Esophagus muscularis mucosa (tissue), 4 donors: ENCODE measurements around the gene PCNX2. TPM values are rescaled to one million over a fixed set of nuclear protein-coding genes. Genes with fewer than 3 reads are reported as not detected.

ENCODE experiments used
- DNase-seq: peaks from one replicate; pipeline ENCODE4 v3.0.0-alpha.2; 2017; ENCODE audit errors: extremely low spot score
- H3K27ac ChIP-seq, 4 donors: fragments of 200-600 bp; sonication (generic); replicated peaks in 1 of 4; 1 replicate in 3 of 4; 2 replicates in 1 of 4; pipeline ENCODE4 v1.5.1; 2016 to 2019; ENCODE audit warnings: mild to moderate bottlenecking in 1 of 4
- H3K27me3 ChIP-seq, 4 donors: fragments of 200-600 bp; sonication (generic); one replicate each; pipeline versions ENCODE4 v1.5.1 to v1.6.0; 2016 to 2019
- H3K36me3 ChIP-seq, 4 donors: fragments of 200-600 bp; sonication (generic); one replicate each; pipeline ENCODE4 v1.5.1; 2016 to 2019
- H3K4me1 ChIP-seq, 4 donors: fragments of 200-600 bp; sonication (generic); one replicate each; pipeline ENCODE4 v1.5.1; 2016 to 2019
- H3K4me3 ChIP-seq, 4 donors: fragments of 200-600 bp; sonication (generic); 1 replicate in 2 of 4; 2 replicates in 2 of 4; pipeline ENCODE4 v1.5.1; 2016 to 2019; ENCODE audit warnings: mild to moderate bottlenecking in 4 of 4, moderate library complexity in 1 of 4
- H3K9me3 ChIP-seq, 4 donors: fragments of 200-600 bp; sonication (generic); 1 replicate in 3 of 4; 2 replicates in 1 of 4; pipeline ENCODE4 v1.5.1; 2016 to 2019
- CTCF ChIP-seq, 3 experiments: fragments of 200-600 bp in 2 of 3; fragments of 450-650 bp in 1 of 3; sonication (generic) in 2 of 3; IDR thresholded peaks; one replicate each; pipeline ENCODE4 v1.5.1; 2017 to 2019; ENCODE audit warnings: antibody characterized with exemption in 3 of 3, mild to moderate bottlenecking in 2 of 3, moderate library complexity in 1 of 3
- EP300 ChIP-seq: sonication (generic); formaldehyde crosslinking; IDR thresholded peaks from one replicate; pipeline ENCODE4 v1.6.1; 2017; ENCODE audit warnings: antibody characterized with exemption
- POLR2A ChIP-seq: fragments of 450-650 bp; IDR thresholded peaks from one replicate; pipeline ENCODE4 v1.6.1; 2017; ENCODE audit warnings: antibody characterized with exemption, moderate library complexity, mild to moderate bottlenecking, low read depth
- POLR2AphosphoS5 ChIP-seq, 2 donors: sonication (generic); formaldehyde crosslinking; IDR thresholded peaks; one replicate each; pipeline ENCODE4 v1.6.1; 2017; ENCODE audit warnings: antibody characterized with exemption in 2 of 2
- WGBS: methylation state at CpG from one replicate; pipeline ENCODE4 v1.1.5; 2018; 5-methylcytosine and 5-hydroxymethylcytosine counted together
- intact Hi-C: fragments of 100-400 bp; cut with DNase I; formaldehyde crosslinking; loops from one replicate; pipeline ENCODE4 v1.15.1; 2023
- total RNA-seq, 4 donors: library from RNA; depleted of rRNA; stranded (reverse); fragments of >200 nt; gene quantifications; one replicate each; pipeline versions ENCODE4 v1.1.0 to v1.2.1, GENCODE V29; 2016

PCNX2 gene
- total RNA-seq, 4 donors from 2014 or later, result 5.7 to 23.3 (median 7.9) TPM

GRCh38 chr1:233278631-233279030 is 16.9 kb downstream of the PCNX2 start:
- 86% methylated on average over 1 of the region's 1 CpG for WGBS
- intact Hi-C loops, result no loop called here

GRCh38 chr1:233277637-233278606 is 17.6 kb downstream of the PCNX2 start:
- H3K4me3 ChIP-seq, result no peak overlapping the region
- H3K36me3 ChIP-seq, result no peaks in the 10 kb centered on the region
- H3K9me3 ChIP-seq, result no peaks in the 10 kb centered on the region
- TF ChIP-seq POLR2A (no peak), CTCF (IDR thresholded peaks at IDR 0.05) (no peak), POLR2AphosphoS5 (IDR thresholded peaks at IDR 0.05) (no peak), EP300 (no peak)
- 86% methylated on average over 7 of the region's 7 CpGs for WGBS
- no peak overlapping the region for H3K27ac ChIP-seq
- no peaks in the 10 kb centered on the region for H3K27me3 ChIP-seq
- intact Hi-C loops, result no loop called here
- no peak for DNase-seq
- H3K4me1 ChIP-seq, result no peaks in the 10 kb centered on the region

More at GRCh38 chr1:233278631-233279030, 16.9 kb downstream of the PCNX2 start:
- Histone ChIP-seq H3K36me3 (no peaks in the 10 kb centered on the region), H3K4me1 (no peaks in the 10 kb centered on the region), H3K9me3 (no peaks in the 10 kb centered on the region), H3K27me3 (no peaks in the 10 kb centered on the region), H3K27ac (no peak overlapping the region), H3K4me3 (no peak overlapping the region)
- no peak for DNase-seq
- TF ChIP-seq POLR2A (no peak), POLR2AphosphoS5 (IDR thresholded peaks at IDR 0.05) (no peak), EP300 (no peak), CTCF (IDR thresholded peaks at IDR 0.05) (no peak)

GRCh38 chr1:233269656-233270055 is 25.9 kb downstream of the PCNX2 start:
- no peak overlapping the region for H3K27ac ChIP-seq
- no peaks in the 10 kb centered on the region for H3K4me1 ChIP-seq
- TF ChIP-seq POLR2A (no peak), EP300 (no peak), CTCF (IDR thresholded peaks at IDR 0.05) (no peak)
- intact Hi-C loops, result no loop called here
- H3K4me3 ChIP-seq, result no peak overlapping the region
- no peak for DNase-seq
- WGBS, result 16% methylated on average over 2 of the region's 2 CpGs
- no peaks in the 10 kb centered on the region for H3K27me3 ChIP-seq
- H3K36me3 ChIP-seq, result no peaks in the 10 kb centered on the region
- H3K9me3 ChIP-seq, result no peaks in the 10 kb centered on the region

- H3K4me3 ChIP-seq, result no peak overlapping the region
- H3K27me3 ChIP-seq, result no peaks in the 10 kb centered on the region
- H3K36me3 ChIP-seq, result no peaks in the 10 kb centered on the region
- peak; percentile 10 for DNase-seq
- H3K4me1 ChIP-seq, result no peaks in the 10 kb centered on the region
- TF ChIP-seq POLR2A (no peak), POLR2AphosphoS5 (IDR thresholded peaks at IDR 0.05) (no peak), EP300 (no peak), CTCF (IDR thresholded peaks at IDR 0.05) (no peak)
- WGBS, result 93% methylated on average over 3 of the region's 3 CpGs
- intact Hi-C loops, result no loop called here
- H3K9me3 ChIP-seq, result no peaks in the 10 kb centered on the region
- no peak overlapping the region for H3K27ac ChIP-seq
Measured at GRCh38 chr1:233268389-233269022, 27.0 kb downstream of the PCNX2 start.
